ENCODE results near the gene APOH.

DNA sequence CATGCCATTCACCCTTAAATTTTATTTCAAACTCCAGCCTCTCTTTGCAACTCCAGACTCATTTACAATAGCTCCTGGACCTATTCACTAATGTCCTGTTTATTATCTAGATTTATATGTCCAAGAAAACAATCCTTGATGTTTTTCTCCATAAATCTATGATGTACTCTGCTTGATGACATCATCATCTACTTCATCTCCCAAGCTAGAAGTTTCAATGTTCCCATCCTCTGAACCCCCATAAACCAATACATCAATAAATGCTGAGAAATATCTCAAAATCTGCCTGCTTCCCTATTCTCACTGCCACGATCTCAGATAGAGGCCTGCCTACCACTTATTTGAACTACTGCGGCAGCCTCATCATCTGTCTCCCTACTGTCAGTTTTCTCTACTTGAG lies 41.5 kb downstream of the APOH start:
- TF ChIP-seq POLR2A (IDR thresholded peaks at IDR 0.05; ENCODE audit: low read length) (no peak), GATA1 (IDR thresholded peaks at IDR 0.05; ENCODE audit: low read depth, low read length) (no peak)
